ENCODE measurements around the gene ST6GALNAC6.
"Not testable (repeated sequence)": the region's sequence is repeated elsewhere in the genome, so short reads cannot be mapped to it uniquely, and the experiment has no call there.

The ST6GALNAC6 gene

DNA sequence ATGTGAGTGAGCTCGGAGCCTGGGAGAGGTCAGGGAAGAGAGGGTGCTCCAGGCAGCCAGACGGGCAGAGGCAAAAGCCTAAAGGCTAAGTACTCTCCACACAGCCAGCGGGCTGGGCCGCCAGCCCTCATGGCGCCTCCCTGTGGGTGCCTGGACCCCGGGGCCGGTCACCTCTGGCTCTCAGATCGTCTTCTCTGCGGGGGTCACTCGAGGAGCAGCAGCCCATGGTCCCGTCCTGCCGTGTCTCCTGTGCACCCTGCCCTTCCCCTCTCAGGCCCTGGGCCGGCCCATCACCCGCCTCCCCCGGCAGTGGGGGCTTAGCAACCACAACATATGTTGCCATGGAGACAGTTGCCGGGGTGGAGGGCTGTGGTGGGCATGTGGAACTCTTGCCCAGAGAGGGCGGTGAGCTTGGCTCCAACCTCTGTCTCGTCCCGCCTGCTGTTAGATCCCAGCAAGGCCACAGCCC, 26.1 kb downstream of the ST6GALNAC6 start:
- DNase-seq (ENCODE audit: low spot score), result peak; percentile 59

DNA sequence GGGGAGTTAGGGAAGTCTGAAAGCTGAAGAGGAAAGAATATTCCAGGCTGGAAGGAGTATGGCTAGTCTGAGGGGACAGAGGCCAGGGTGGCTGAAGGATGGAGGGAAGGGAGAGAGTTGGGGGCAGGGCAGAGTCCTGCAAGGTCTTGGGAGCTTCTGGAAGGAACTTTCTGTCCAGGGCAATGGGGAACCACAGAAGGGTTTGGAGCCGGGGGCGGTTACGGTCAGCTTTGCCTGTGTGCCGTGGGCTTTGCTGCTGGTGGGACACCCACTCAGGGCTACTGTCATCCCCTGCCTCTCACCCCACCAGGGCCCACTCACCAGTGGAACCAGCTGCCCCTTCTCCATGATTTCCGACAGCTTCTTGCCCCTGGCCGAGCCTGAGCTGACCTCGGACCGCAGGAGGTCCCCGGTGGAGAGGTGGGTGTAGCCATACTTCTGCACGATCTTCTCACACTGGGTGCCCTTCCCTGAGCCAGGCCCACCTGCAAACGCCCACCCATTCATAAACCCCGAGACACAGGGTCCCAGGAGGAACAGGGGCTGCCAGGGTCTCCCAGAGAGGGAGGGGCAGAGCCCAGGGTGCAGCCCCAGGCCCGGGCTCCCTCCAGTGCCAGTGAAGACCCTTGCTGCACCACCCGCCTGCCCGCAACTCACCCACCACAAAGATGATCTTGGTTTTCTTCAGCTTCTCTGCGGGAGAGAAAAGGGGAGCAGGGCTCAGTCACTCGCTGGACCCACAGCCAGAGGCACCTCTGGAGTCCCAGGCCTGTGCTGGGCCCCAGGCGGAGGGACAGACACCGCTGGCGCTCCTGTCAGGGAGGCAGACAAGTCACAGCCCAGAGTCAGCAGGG, 26.8 kb downstream of the ST6GALNAC6 start:
- DNase-seq (ENCODE audit: low spot score), result no peak

DNA sequence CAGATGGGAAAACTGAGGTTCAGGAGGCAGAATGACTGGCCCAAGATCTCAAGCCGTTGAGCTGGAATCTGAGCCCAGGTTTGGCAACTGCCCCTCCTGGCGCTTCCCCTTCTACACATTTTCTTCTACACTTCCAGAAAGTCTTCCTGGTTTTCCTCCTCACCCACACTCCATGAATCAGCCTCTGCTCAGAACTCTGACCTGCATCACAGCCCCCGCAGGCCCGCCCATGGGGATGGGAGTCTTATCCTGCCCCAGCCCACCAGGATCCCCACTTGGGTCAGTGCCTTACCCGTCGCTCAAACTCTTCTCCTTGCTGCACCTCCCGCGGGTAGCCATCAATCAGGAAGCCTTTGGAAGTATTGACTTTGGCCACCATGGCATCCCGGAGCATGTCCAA, 27.9 kb downstream of the ST6GALNAC6 start:
- no peak for DNase-seq (ENCODE audit: low spot score)

GRCh38 chr9:127870887-127871286, 28.5 kb downstream of the ST6GALNAC6 start:
- no peak for DNase-seq (ENCODE audit: low spot score)

- not testable (repeated sequence) for DNase-seq (ENCODE audit: low spot score)
Measured at GRCh38 chr9:127870153-127870491, 29.3 kb downstream of the ST6GALNAC6 start.

DNA sequence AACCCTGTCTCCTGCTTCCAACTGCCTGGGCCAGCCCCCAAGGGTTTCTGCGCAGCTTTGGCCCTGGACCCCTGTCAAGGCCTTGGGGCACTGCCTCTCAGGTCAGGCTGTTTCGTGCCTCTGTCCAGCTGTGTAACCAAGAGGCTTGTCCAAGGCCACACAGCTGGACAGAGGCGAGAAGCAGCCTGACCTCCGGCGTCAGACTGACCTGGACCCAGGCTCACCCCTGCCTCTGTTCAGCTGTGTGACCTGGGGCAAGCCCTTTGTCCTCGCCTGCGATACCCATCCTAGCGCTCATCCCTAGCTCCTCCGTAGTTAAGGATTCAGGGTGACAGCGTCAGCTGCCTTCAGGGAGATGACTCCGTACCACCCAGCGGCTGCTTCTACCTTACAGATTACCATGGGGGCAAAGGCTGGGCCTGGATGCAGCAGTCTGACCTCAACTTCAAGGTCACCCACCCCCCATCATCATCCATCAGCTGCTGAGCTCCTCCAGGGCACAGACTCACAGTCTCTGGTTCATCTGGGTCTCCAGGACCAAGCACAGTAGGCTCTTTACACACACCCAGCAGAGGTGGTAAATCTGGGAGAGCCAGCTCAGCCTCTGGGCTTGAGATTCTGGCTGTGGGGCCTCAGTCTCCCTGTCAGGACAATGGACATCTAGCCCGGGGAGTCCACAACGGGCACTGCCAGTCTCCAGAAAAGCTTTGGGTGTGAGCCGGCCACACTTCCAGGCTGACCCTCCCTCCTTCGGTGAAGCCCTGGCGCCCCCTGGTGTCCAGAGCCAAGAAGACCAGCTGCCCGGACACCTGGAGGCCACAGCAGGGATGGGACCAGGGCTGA, 29.9 kb downstream of the ST6GALNAC6 start:
- DNase-seq (ENCODE audit: low spot score), result peak; percentile 48

- DNase-seq (ENCODE audit: low spot score), result no peak
Measured at GRCh38 chr9:127868278-127868902, 31.0 kb downstream of the ST6GALNAC6 start.

DNA sequence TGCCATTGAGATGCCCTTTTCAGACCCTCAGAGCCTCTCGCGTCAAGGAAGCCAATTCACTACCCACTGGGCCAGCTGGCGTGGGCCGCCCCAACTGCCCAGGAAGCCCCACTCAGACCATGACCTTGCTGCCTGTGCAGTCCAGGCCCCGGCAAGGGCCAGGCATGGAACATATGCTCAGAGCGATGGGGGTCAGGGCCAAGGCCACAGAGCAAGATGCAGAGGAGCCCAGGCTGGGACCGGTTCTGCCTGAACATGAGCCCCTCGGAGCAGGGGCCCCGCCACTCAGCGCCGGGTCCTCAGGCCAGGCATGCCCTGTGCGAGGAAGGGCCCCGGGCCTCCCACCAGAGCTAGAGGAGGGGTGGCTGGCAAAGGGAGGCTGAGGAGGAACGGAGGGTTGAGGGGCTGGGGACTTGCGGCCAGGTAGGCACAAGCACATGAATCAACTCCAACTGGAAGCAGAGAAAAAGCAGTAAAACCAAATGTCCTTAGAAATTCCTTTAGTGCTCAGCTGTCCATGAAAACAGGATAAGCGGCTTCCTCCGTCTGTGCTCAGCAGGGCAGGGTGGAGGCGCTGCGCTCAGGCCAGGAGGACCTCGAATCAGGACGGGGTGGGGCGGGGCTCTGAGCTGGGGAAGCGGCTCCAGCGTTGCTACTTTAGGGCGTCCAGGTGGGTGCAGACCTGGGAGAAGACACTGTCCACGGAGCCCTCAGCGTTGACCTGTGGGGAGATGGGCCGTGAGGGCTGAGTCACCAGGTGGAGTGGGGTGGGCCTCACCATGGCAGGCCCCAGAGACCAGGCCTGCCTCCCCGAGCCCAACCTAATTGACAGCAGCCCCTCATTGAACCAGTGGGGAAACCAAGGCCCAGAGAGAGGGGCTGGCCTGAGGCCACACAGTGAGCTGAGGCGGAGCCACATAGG, 31.8 kb downstream of the ST6GALNAC6 start:
- no peak for DNase-seq (ENCODE audit: low spot score)

DNA sequence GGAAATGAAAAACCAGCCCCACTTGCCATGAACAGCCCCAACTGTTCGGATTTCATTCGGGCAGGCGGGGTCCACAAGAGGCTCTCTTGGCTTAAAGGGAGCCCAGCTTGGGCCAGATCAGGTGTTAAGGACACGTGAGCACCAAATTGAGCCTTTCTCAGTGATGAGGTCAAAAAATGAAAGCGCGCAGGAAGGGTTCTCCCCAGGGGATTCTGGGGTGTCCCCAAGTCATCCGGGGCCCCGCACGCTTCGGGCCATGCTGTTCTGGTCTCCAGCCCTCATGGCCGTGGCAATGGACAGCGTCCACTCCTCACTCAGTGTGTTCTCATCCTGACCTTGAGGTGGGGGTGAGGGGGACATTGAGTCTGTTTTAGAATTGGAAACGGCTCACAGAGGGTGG, 32.9 kb downstream of the ST6GALNAC6 start:
- DNase-seq (ENCODE audit: low spot score), result no peak

GRCh38 chr9:127865645-127866464, 33.5 kb downstream of the ST6GALNAC6 start:
- DNase-seq (ENCODE audit: low spot score), result no peak

DNA sequence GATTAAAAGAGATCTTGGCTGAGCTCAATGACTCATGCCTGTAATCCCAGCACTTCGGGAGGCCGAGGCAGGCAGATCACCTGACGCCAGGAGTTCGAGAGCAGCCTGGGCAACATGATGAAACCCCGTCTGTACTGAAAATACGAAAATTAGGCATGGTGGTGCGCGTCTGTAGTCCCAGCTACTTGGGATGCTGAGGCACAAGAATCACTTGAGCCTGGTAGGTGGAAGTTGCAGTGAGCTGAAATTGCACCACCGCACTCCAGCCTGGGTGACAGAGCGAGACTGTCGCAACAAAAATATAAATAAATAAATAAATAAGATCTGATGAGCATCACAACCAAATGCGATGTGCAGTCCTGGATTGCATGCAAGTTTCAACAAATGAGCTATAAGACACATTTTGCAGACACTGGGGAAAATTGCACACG, 36.2 kb downstream of the ST6GALNAC6 start:
- no peak for DNase-seq (ENCODE audit: low spot score)

GRCh38 chr9:127862075-127863011, 37.1 kb downstream of the ST6GALNAC6 start:
- peak; percentile 60 for DNase-seq (ENCODE audit: low spot score)

- DNase-seq (ENCODE audit: low spot score), result no peak
Measured at GRCh38 chr9:127860779-127861178, 38.6 kb downstream of the ST6GALNAC6 start.

- DNase-seq (ENCODE audit: low spot score), result no peak
Measured at GRCh38 chr9:127860260-127860659, 39.1 kb downstream of the ST6GALNAC6 start.

- DNase-seq (ENCODE audit: low spot score), result no peak
Measured at GRCh38 chr9:127858041-127858512, 41.3 kb downstream of the ST6GALNAC6 start.

- no peak for DNase-seq (ENCODE audit: low spot score)
Measured at GRCh38 chr9:127857278-127857677, 42.1 kb downstream of the ST6GALNAC6 start.

DNA sequence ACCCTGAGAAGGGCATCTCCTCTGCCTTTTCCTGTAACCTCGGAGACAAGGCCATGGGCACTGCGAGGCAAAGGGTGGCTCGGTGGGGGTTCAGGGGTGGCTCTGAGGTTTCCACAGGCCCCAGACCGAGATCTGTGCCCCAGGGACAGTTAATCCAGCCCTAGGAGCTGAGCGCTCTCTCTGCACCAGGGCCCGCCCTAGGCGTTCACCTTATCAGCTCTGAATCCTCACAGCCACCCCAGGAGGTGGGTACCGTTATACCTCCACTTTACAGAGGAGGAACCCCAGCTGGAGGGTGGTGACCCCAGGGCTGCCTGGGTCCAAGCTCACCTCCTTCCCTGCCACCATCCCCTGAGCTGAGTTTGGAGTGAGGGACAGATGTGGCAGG, 42.7 kb downstream of the ST6GALNAC6 start:
- DNase-seq (ENCODE audit: low spot score), result no peak

DNA sequence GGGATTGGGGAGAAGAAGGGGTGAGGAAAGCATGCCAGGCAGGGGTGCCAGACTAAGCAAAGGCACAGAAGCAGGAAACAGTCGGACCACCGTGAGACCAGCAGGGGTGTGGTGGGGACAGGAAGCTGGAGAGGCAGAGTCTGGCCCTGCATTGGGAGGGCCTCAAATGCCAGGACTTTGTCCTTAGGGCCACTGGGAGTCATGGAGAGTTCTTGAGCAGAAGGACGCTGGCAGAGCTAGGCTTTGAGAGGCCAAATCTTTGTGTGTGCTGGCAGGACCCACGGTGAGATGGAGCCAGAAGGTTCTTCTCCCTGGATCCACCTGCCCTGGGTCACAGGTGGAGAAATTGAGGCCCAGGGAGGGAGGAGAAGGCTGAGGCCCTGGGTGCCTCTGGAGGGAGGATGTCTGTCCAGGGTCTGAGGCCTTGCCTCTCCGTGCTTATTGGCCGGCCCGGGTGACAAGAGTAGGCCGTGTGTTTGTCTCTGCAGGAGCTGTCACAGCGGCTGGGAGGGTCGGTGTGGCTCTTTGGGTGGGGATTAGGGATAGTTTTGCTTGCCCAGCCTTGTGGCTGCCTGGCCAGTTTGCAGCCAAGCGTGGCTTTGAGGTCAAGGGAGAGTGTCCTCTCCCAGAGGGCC, 43.2 kb downstream of the ST6GALNAC6 start:
- DNase-seq (ENCODE audit: low spot score), result no peak

DNA sequence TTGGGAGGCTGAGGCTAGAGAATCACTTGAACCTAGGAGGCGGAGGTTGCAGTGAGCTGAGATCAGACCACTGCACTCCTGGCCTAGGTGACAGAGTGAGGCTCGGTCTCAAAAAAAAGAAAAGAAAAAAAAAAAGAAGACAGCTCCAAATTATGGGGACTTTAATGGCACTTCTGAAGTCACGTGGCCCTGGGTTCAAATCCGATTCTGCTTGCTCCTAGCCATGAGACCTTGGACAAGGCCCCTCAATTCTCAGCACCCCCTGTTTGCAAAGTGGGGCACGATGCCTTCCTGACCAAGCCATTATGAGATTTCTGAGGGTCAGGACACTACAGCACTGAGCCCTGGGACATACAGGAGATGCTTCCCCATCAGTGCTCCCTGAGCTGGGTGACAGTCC, 43.9 kb downstream of the ST6GALNAC6 start:
- DNase-seq (ENCODE audit: low spot score), result no peak

Data from putamen (tissue), 1 donor.